ENCODE results near the gene CATSPER1. TPM values are rescaled to one million over a fixed set of nuclear protein-coding genes. Genes with fewer than 3 reads are reported as not detected.
A peak's percentile ranks its signal among the peaks of the same experiment; 100 is the strongest.

Gene CATSPER1
- total and polyA plus RNA-seq, 2 of the 13 experiments (the other 11 are each of a cell fraction or from before 2014, with no cell fraction given), result 0.17 TPM; not detected in 1

- BruUV-seq (replicated peaks), result no TSS peak
- no peaks in the 10 kb centered on the region for H3K9me3 ChIP-seq (ENCODE audit: low read length)
- H2AFZ ChIP-seq (ENCODE audit: low read length), result no peak overlapping the region
- no peaks in the 10 kb centered on the region; a peak in 1 of 5 replicates for H3K27me3 ChIP-seq (ENCODE audit: control insufficient read depth in 1 of 2, insufficient read depth in 2 of 2, low read length in 2 of 2)
- peak overlapping the region; percentile 20; the same call in 1 of the 2 replicates for H3K4me2 ChIP-seq (ENCODE audit: low read depth, low read length)
- POLR2A ChIA-PET, result no interaction called here
- DNase-seq (ENCODE audit: low spot score) (no peak), FAIRE-seq (no peak), ATAC-seq (peak; percentile 27)
- no peaks in the 10 kb centered on the region for H3K79me2 ChIP-seq (ENCODE audit: insufficient read depth, low read length)
- 62% methylated on average over 22 of the region's 22 CpGs for WGBS (ENCODE audit: low lambda C conversion rate)
- CTCF ChIA-PET (ENCODE audit: low intra/inter-chr PET ratio, low total read pairs), result no interaction called here
- in situ Hi-C loops (cut with HindIII; ENCODE audit: extremely low pct_ligation_motif_present, low pct_unique_long_range_greater_than_20kb) (loop anchor here (10.0 kb wide), 1 partner anchor 268 kb away; the partner anchor contains the start of gene KAT5), intact Hi-C loops (cut with micrococcal nuclease; ENCODE audit: unreplicated experiment) (no loop called here)
- no peaks in the 10 kb centered on the region for H4K20me1 ChIP-seq (ENCODE audit: insufficient read depth, low read length)
- no peak overlapping the region for H3K9ac ChIP-seq (ENCODE audit: insufficient read depth, low read depth, low read length)
- 0 out of 5 replicates have a peak, but pooled peaks cover 2 to 6% of the 10 kb centered on the region in 2 experiments for H3K36me3 ChIP-seq (replicated peaks in 1 of 2; ENCODE audit: control insufficient read depth in 1 of 2, insufficient read depth in 2 of 2, low read length in 2 of 2)
- H3K4me3 ChIP-seq (replicated peaks in 1 of 3; ENCODE audit: insufficient read depth in 1 of 3, low read depth in 2 of 3, low read length in 3 of 3), result peak overlapping the region in 1 of 3 experiments; percentile 23; a peak in 1 of 6 replicates
- peaks cover 15% of the 10 kb centered on the region for H3K4me1 ChIP-seq (ENCODE audit: insufficient read depth, low read length)
- H3K27ac ChIP-seq (ENCODE audit: extremely low read length, insufficient read depth, low read length), result no peak overlapping the region
- no peak for TF ChIP-seq GPBP1L1 (CRISPR knock-in tag; IDR thresholded peaks at IDR 0.05)
- no peak for TF ChIP-seq KDM5A (IDR thresholded peaks at IDR 0.05; ENCODE audit: borderline replicate concordance, low read length)
- TF ChIP-seq KAT8 (CRISPR knock-in tag; IDR thresholded peaks at IDR 0.05), result no peak
- TF ChIP-seq ZNF431 (CRISPR knock-in tag; IDR thresholded peaks at IDR 0.05; ENCODE audit: borderline replicate concordance, low read depth), result no peak
- TF ChIP-seq GPN1 (CRISPR knock-in tag; IDR thresholded peaks at IDR 0.05; ENCODE audit: borderline replicate concordance), result no peak
- TF ChIP-seq ELF3 (CRISPR knock-in tag; IDR thresholded peaks at IDR 0.05), result no peak
- TF ChIP-seq ZFP41 (CRISPR knock-in tag; IDR thresholded peaks at IDR 0.05; ENCODE audit: borderline replicate concordance), result no peak
- TF ChIP-seq ZNF674 (CRISPR knock-in tag; IDR thresholded peaks at IDR 0.05; ENCODE audit: low read depth), result no peak
- no peak for TF ChIP-seq PAX8 (CRISPR knock-in tag; IDR thresholded peaks at IDR 0.05; ENCODE audit: borderline replicate concordance)
- no peak for TF ChIP-seq MAFF (IDR thresholded peaks at IDR 0.05; ENCODE audit: low read depth, low read length)
- TF ChIP-seq SRSF1 (optimal IDR thresholded peaks at IDR 0.05; ENCODE audit: low read depth, low read length), result no peak
- TF ChIP-seq NFE2L2 (IDR thresholded peaks at IDR 0.05; ENCODE audit: low read length), result no peak
- no peak for TF ChIP-seq PHF5A (CRISPR knock-in tag; IDR thresholded peaks at IDR 0.05; ENCODE audit: low read depth, unreplicated experiment)
- TF ChIP-seq STAT5B (CRISPR knock-in tag; IDR thresholded peaks at IDR 0.05), result no peak
- no peak for TF ChIP-seq DZIP1 (CRISPR knock-in tag; IDR thresholded peaks at IDR 0.05)
- TF ChIP-seq ZNF275 (CRISPR knock-in tag; IDR thresholded peaks at IDR 0.05; ENCODE audit: borderline replicate concordance), result no peak
- no peak for TF ChIP-seq ZKSCAN8 (CRISPR knock-in tag; IDR thresholded peaks at IDR 0.05; ENCODE audit: borderline replicate concordance)
- no peak for TF ChIP-seq ZSCAN31 (CRISPR knock-in tag; IDR thresholded peaks at IDR 0.05; ENCODE audit: low read depth)
- no peak for TF ChIP-seq ZNF296 (CRISPR knock-in tag; conservative IDR thresholded peaks at IDR 0.05)
Observed at GRCh38 chr11:65982824-65983588, 43.3 kb downstream of the CATSPER1 start.
